Mesendoderm (in vitro differentiated cells): Measurements from ENCODE around the gene ZNF865.

Experiments used
- DNase-seq: peaks from one replicate; pipeline ENCODE4 v3.0.0; 2013
- H2AK5ac ChIP-seq: 2 replicates; pipeline ENCODE4 v1.6.1; 2013; ENCODE audit warnings: low read length, inconsistent platforms
- H2BK120ac ChIP-seq: 2 replicates; pipeline ENCODE4 v1.6.1; 2013; ENCODE audit warnings: low read depth, mild to moderate bottlenecking, low read length, moderate library complexity, mixed read lengths
- H2BK15ac ChIP-seq: replicated peaks from 2 replicates; pipeline ENCODE4 v1.6.1; 2013; ENCODE audit warnings: low read depth, mild to moderate bottlenecking, moderate library complexity
- H2BK5ac ChIP-seq: 2 replicates; pipeline ENCODE4 v1.6.1; 2013; ENCODE audit warnings: low read length, inconsistent platforms
- H3K18ac ChIP-seq: 2 replicates; pipeline ENCODE4 v1.6.1; 2013; ENCODE audit warnings: mild to moderate bottlenecking, low read length, mixed read lengths
- H3K23ac ChIP-seq: one replicate; pipeline ENCODE4 v1.6.1; 2013; ENCODE audit warnings: low read length
- H3K27ac ChIP-seq: 2 replicates; pipeline ENCODE4 v1.5.1; 2013; ENCODE audit warnings: low read depth, mild to moderate bottlenecking, inconsistent platforms, low read length, moderate library complexity
- H3K27me3 ChIP-seq: 2 replicates; pipeline ENCODE4 v1.6.1; 2013; ENCODE audit warnings: low read length, control low read depth, mild to moderate bottlenecking, inconsistent platforms; ENCODE audit not compliant: insufficient read depth, poor library complexity
- H3K36me3 ChIP-seq: 2 replicates; pipeline ENCODE4 v1.6.1; 2013; ENCODE audit warnings: low read length, inconsistent platforms; ENCODE audit not compliant: control insufficient read depth, insufficient read depth
- H3K4ac ChIP-seq: one replicate; pipeline ENCODE4 v1.6.1; 2013; ENCODE audit warnings: low read depth, mild to moderate bottlenecking, low read length, moderate library complexity
- H3K4me1 ChIP-seq: 2 replicates; pipeline ENCODE4 v1.6.1; 2013; ENCODE audit warnings: low read depth, low read length, inconsistent platforms; ENCODE audit not compliant: control insufficient read depth
- H3K4me2 ChIP-seq: 2 replicates; pipeline ENCODE4 v1.6.1; 2013; ENCODE audit warnings: low read length
- H3K4me3 ChIP-seq: 2 replicates; pipeline ENCODE4 v1.5.1; 2013; ENCODE audit warnings: mild to moderate bottlenecking, low read length
- H3K56ac ChIP-seq: one replicate; pipeline ENCODE4 v1.6.1; 2013; ENCODE audit warnings: low read length
- H3K79me1 ChIP-seq: 2 replicates; pipeline ENCODE4 v1.6.1; 2013; ENCODE audit warnings: low read length, inconsistent platforms
- H3K79me2 ChIP-seq: 2 replicates; pipeline ENCODE4 v1.6.1; 2013; ENCODE audit warnings: mild to moderate bottlenecking, low read length; ENCODE audit not compliant: control insufficient read depth, insufficient read depth
- H3K9ac ChIP-seq: 2 replicates; pipeline ENCODE4 v1.6.1; 2013; ENCODE audit warnings: low read length, inconsistent platforms
- H4K5ac ChIP-seq: one replicate; pipeline ENCODE4 v1.6.1; 2013; ENCODE audit warnings: low read length
- H4K8ac ChIP-seq: one replicate; pipeline ENCODE4 v1.6.1; 2013; ENCODE audit warnings: low read depth, mild to moderate bottlenecking, control low read depth, low read length, moderate library complexity
- WGBS: extraction: QIAGEN DNeasy Blood & Tissue Kit; methylation state at CpG from one replicate; pipeline ENCODE4 v1.1.7; 2013; ENCODE audit warnings: low lambda C conversion rate, missing lambda C conversion rate; ENCODE audit not compliant: insufficient coverage; ENCODE audit errors: extremely low coverage; 5-methylcytosine and 5-hydroxymethylcytosine counted together

Gene ZNF865

GRCh38 chr19:55666343-55667005, 61.0 kb downstream of the ZNF865 start:
- Histone ChIP-seq H3K18ac (no peak overlapping the region), H3K4me3 (no peak overlapping the region), H4K5ac (no peak overlapping the region), H3K9ac (no peak overlapping the region), H4K8ac (no peak overlapping the region), H3K23ac (no peak overlapping the region), H3K56ac (no peak overlapping the region), H3K79me2 (peaks cover 68% of the 10 kb centered on the region), H3K79me1 (peaks cover 17% of the 10 kb centered on the region), H2BK120ac (no peak overlapping the region), H3K36me3 (peaks cover 38% of the 10 kb centered on the region), H3K27ac (no peak overlapping the region), H3K27me3 (no peaks in the 10 kb centered on the region), H2BK15ac (no peak overlapping the region), H2BK5ac (no peak overlapping the region), H2AK5ac (no peak overlapping the region), H3K4me2 (no peak overlapping the region), H3K4ac (no peak overlapping the region), H3K4me1 (no peaks in the 10 kb centered on the region)
- no peak for DNase-seq
- no CpG with 5 or more reads among the region's 12 CpGs for WGBS
